ENCODE data around the gene GPRC5B.

The GPRC5B gene

GRCh38 chr16:19886073-19886941, 1.7 kb upstream of the GPRC5B start:
- Histone ChIP-seq H2AFZ (ENCODE audit: low read depth) (peak overlapping the region; percentile 88), H3K4me3 (IDR thresholded peaks at IDR 0.05; ENCODE audit: insufficient read depth, low read depth, low read length) (no peak overlapping the region), H3K27me3 (ENCODE audit: insufficient read depth, low read depth) (no peaks in the 10 kb centered on the region), H3K4me2 (peak overlapping the region; percentile 36; the same call in 1 of the 2 replicates), H3K9ac (peak overlapping the region; percentile 55; the same call in 1 of the 2 replicates), H3K27ac (peak overlapping the region; percentile 25; the same call in 1 of the 2 replicates), H3K79me2 (ENCODE audit: insufficient read depth, low read depth) (no peaks in the 10 kb centered on the region), H3K4me1 (ENCODE audit: low read depth, poor library complexity, severe bottlenecking) (peaks cover 8% of the 10 kb centered on the region), H4K20me1 (ENCODE audit: insufficient read depth) (no peaks in the 10 kb centered on the region), H3K36me3 (ENCODE audit: insufficient read depth) (no peaks in the 10 kb centered on the region)
- peak; percentile 98 for TF ChIP-seq CTCF (conservative IDR thresholded peaks at IDR 0.05; ENCODE audit: low read depth, low read length)

- Histone ChIP-seq H3K36me3 (ENCODE audit: insufficient read depth) (no peaks in the 10 kb centered on the region), H3K4me2 (peak overlapping the region; percentile 71; the same call in 1 of the 2 replicates), H3K9ac (no peak overlapping the region), H3K27me3 (ENCODE audit: insufficient read depth, low read depth) (no peaks in the 10 kb centered on the region), H4K20me1 (ENCODE audit: insufficient read depth) (no peaks in the 10 kb centered on the region), H2AFZ (ENCODE audit: low read depth) (peak overlapping the region; percentile 88; the same call in 1 of the 2 replicates), H3K4me1 (ENCODE audit: low read depth, poor library complexity, severe bottlenecking) (peaks cover 8% of the 10 kb centered on the region), H3K4me3 (IDR thresholded peaks at IDR 0.05; ENCODE audit: insufficient read depth, low read depth, low read length) (no peak overlapping the region), H3K79me2 (ENCODE audit: insufficient read depth, low read depth) (no peaks in the 10 kb centered on the region), H3K27ac (no peak overlapping the region)
- no peak for TF ChIP-seq CTCF (conservative IDR thresholded peaks at IDR 0.05; ENCODE audit: low read depth, low read length)
These were observed 914 bp upstream of the GPRC5B start for GRCh38 chr16:19885451-19886072.

- Histone ChIP-seq H3K9ac (no peak overlapping the region), H2AFZ (ENCODE audit: low read depth) (peak overlapping the region; percentile 92)
These were observed 622 bp downstream of the GPRC5B start for GRCh38 chr16:19883966-19884485.

More at GRCh38 chr16:19883966-19884485, 622 bp downstream of the GPRC5B start:
- no peak for TF ChIP-seq CTCF (conservative IDR thresholded peaks at IDR 0.05; ENCODE audit: low read depth, low read length)
- Histone ChIP-seq H3K27ac (no peak overlapping the region), H3K79me2 (ENCODE audit: insufficient read depth, low read depth) (no peaks in the 10 kb centered on the region), H3K4me1 (ENCODE audit: low read depth, poor library complexity, severe bottlenecking) (peaks cover 8% of the 10 kb centered on the region), H3K4me2 (peak overlapping the region; percentile 54; the same call in 1 of the 2 replicates), H3K36me3 (ENCODE audit: insufficient read depth) (no peaks in the 10 kb centered on the region), H4K20me1 (ENCODE audit: insufficient read depth) (no peaks in the 10 kb centered on the region), H3K4me3 (IDR thresholded peaks at IDR 0.05; ENCODE audit: insufficient read depth, low read depth, low read length) (no peak overlapping the region), H3K27me3 (ENCODE audit: insufficient read depth, low read depth) (no peaks in the 10 kb centered on the region)

All from KMS-11 (cell line).